NK-92 (cell line): Measurements from ENCODE around the gene HNRNPF.
"Not testable (repeated sequence)": the region's sequence is repeated elsewhere in the genome, so short reads cannot be mapped to it uniquely, and the experiment has no call there.

Source experiments
- DNase-seq: peaks from one replicate; lab custom pipeline; 2025; ENCODE audit not compliant: unreplicated experiment; lab: John Stamatoyannopoulos, UW

HNRNPF gene

GRCh38 chr10:43408710-43409384 lies at the start of gene HNRNPF:
Gene HNRNPF (minus strand): TSS chr10:43409186. CDS start chr10:43387884, 21,302 bp downstream.
- peak; percentile 57 for DNase-seq

- DNase-seq: no peak
These were observed 49.2 kb upstream of the HNRNPF start for GRCh38 chr10:43458227-43458626.

GRCh38 chr10:43456561-43456960 lies 47.6 kb upstream of the HNRNPF start:
- DNase-seq: not testable (repeated sequence)

- not testable (repeated sequence) for DNase-seq
These were observed 45.0 kb upstream of the HNRNPF start for GRCh38 chr10:43454025-43454424.

GRCh38 chr10:43453266-43453831 lies 44.4 kb upstream of the HNRNPF start:
- no peak for DNase-seq

GRCh38 chr10:43452356-43452914 lies 43.4 kb upstream of the HNRNPF start:
- DNase-seq: no peak

- no peak for DNase-seq
These were observed 39.8 kb upstream of the HNRNPF start for GRCh38 chr10:43448742-43449141.

- DNase-seq: not testable (repeated sequence)
These were observed 37.4 kb upstream of the HNRNPF start for GRCh38 chr10:43446219-43447017.

- DNase-seq: no peak
These were observed 36.0 kb upstream of the HNRNPF start for GRCh38 chr10:43444897-43445466.

GRCh38 chr10:43444323-43444722 lies 35.3 kb upstream of the HNRNPF start:
- no peak for DNase-seq

GRCh38 chr10:43440463-43441134 lies 31.6 kb upstream of the HNRNPF start:
- no peak for DNase-seq

- DNase-seq: no peak
These were observed 28.3 kb upstream of the HNRNPF start for GRCh38 chr10:43437141-43437870.

GRCh38 chr10:43436291-43437140 lies 27.5 kb upstream of the HNRNPF start, which contains the start of gene ZNF487:
Gene ZNF487 (plus strand): TSS chr10:43437111. CDS start chr10:43475814, 38,703 bp downstream.
- DNase-seq: no peak

- no peak for DNase-seq
These were observed 22.1 kb upstream of the HNRNPF start for GRCh38 chr10:43430926-43431663.

GRCh38 chr10:43427166-43427825 lies 18.3 kb upstream of the HNRNPF start:
- DNase-seq: no peak

- DNase-seq: not testable (repeated sequence)
These were observed 17.5 kb upstream of the HNRNPF start for GRCh38 chr10:43426476-43426875.

GRCh38 chr10:43424416-43424815 lies 15.4 kb upstream of the HNRNPF start:
- no peak for DNase-seq

- not testable (repeated sequence) for DNase-seq
These were observed 13.0 kb upstream of the HNRNPF start for GRCh38 chr10:43421944-43422343.
